C4-2B (cell line): ENCODE measurements around the gene ETNK2.

Experiments used
- H3K27ac ChIP-seq: fragments of 450-650 bp; 2 replicates; pipeline ENCODE4 v1.5.1; 2017
- CTCF ChIP-seq: fragments of 450-650 bp; conservative IDR thresholded peaks from 2 replicates; pipeline ENCODE4 v1.5.1; 2017; ENCODE audit warnings: mild to moderate bottlenecking
- ZFX ChIP-seq: fragments of 450-650 bp; IDR thresholded peaks from 2 replicates; pipeline ENCODE4 v1.6.1; 2017

ETNK2 gene

DNA sequence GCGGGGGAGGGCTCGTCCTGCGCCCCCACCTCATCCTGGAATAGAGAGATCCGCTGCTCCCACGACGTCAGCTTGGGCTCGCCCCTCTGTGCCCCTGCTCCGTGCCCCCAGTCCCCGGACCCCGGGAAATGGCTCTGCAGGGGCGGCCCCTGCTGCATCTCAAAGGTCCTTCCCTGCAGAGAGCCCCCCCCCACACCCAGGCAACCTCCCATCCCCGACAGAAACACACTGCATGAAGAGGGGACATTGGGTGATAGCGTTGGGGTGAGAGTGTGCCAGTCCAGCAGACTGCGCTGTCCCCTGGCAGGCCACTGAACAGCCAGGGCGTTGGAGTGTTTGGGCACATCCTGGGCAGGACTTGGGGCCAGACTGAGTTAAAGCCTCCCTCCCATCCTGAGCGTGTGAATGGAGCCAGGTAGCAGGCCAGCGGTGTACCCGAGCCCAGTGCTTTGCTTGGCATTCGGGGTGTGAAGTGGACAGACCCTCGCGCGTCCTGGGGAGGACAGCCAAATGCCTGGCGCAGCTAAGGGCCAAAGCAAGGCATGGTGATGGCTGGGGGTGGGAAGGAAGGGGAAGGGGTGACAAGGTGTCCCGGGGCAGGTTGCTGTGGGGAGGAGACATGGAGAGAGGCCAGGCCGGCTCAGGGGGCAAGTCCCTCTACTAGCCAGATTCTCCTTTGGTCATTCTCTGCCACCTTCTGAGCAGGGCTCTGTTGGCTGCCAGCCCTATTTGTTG is 633 bp upstream of the ETNK2 start:
- TF ChIP-seq CTCF: no peak
- no peak for TF ChIP-seq ZFX
- H3K27ac ChIP-seq: no peak overlapping the region; the same call in 1 of the 2 replicates

DNA sequence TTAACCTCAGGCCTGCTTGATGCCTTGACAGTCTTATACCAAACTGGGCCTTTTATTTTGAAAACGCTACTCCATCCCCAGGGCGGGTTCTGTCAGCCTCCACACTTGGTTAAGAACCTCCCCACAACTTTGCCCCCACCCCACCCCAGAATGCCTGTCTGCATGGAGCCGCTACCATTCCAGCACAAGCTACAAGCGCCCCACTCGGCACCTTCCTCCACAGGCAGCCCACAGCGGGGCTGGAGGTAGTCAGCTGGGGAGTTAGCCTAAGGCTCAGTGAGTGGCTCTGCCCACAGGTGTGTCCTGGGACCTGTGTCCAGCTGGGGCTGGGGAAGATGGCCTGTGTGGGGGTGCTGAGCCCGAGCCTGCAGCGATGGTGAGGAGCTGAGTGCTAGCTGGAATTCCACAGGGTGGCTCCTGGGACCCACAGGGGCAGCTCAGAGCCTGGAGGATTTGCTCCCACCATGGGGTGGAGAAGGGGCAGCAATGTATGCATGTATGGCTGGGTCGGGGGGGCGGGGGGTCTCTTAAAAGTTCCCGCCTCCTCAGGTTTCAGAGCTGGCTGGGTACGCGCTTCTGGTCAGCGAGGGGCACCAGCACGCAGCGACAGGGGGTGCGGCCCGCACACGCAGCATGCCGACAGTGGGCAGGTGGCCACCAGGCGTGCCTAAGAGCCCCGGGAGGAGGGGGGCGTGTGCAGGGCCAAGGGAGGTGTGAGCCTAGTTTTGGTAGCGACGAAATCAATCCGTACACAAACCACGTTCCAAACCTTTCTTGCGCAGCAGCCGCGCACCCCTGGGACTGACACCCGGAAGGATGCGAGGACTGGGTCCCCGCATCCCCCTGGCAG is 917 bp downstream of the ETNK2 start:
- TF ChIP-seq ZFX: no peak
- no peak for TF ChIP-seq CTCF
- no peak overlapping the region; the same call in 1 of the 2 replicates for H3K27ac ChIP-seq

DNA sequence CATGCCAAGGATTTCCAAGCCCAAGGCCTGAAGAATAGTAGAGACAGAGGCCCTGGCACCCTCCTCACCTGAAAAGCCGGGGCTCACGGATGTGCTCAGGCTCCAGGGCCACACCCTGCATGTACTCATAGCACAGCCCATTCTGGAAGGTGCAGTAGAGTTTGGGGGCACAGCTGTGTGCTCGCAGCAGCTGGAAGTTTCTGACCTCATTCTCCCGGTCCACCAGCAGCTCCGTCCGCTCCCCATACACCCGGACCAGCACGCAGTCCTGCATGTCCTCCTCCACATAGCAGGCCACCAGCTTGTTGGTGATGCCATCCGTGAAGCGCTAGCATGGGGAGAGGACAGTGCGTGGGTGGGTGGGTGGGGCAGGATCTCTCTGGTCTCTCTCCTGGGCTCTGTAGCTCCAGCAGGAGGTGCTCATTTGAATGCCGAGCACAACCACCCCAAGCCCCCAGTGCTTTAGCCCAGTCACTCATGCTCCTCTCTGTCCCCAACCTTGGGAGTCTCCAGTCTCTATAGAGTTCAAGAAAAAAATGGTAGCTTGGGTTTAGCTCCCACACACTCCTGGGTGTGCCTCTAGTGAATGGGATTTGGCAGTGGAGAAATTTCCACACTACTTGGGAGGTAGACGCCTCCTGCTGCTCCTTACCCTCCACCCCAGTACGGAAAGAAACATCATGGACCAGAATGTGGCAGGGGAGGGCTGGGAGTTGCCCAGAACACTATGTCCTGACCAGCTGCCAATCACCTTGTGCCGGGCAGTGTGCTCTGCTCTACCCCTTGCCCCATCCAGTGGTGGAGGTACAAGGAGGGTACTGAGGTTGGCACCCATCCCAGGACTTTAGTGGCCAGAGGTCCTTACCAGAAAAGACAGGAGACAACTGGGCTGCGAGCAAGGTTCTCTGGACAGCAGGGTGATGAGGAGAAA is 1.9 kb downstream of the ETNK2 start:
- TF ChIP-seq ZFX: no peak
- TF ChIP-seq CTCF: no peak

GRCh38 chr1:204149107-204149506 is 2.7 kb downstream of the ETNK2 start:
- no peak for TF ChIP-seq ZFX
- TF ChIP-seq CTCF: no peak
- peak overlapping the region; percentile 78 for H3K27ac ChIP-seq

More for the DNA sequence above, 1.9 kb downstream of the ETNK2 start:
- peak overlapping the region; percentile 78 for H3K27ac ChIP-seq

DNA sequence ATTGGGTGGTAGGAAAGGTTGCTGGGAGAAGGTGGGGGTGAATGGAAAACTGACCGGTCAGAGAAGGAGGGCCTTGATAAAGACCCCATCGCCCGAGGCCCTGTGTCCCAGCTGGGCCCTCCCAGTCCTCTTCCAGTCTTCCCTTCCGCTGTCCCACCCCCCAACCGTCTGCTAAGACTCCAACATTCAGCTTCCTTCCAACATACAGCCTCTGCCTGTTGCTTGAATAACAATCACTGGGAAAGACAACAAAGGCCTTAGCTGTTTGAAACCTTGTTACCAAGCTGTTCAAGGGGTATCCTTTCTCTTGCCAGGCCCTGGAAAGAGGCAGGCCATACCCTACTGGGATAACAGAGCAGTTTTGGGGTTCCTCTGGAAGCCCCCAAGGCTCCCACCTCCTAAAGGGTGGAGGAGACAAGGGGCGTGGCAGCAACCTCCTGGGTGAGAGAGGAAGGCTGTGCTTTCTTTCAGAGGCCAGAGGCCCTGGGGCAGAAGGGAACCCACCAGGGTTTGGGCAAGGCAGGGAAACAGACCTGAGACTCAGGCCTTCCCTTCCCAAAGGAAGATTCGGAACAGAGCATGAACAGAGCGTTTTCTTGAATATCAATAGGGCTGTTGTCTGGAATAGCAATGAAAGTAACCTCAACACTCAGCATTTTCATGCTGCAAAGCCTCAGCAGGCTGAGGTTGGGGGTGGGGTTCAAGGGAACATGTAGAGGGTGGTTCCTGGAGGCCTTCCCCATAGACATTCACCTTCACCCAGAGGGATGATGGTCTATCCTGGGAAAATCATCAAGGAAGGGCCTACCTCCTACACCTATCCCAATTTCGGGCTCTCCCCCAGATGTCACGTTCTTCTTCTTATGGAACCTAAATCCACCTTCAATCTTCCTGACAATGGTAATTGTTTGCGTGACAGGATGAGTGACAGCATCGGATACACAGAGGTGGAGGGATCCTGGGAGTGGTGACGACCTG is 4.1 kb downstream of the ETNK2 start:
- TF ChIP-seq CTCF (no peak), ZFX (no peak)
- H3K27ac ChIP-seq: peak overlapping the region; percentile 78

DNA sequence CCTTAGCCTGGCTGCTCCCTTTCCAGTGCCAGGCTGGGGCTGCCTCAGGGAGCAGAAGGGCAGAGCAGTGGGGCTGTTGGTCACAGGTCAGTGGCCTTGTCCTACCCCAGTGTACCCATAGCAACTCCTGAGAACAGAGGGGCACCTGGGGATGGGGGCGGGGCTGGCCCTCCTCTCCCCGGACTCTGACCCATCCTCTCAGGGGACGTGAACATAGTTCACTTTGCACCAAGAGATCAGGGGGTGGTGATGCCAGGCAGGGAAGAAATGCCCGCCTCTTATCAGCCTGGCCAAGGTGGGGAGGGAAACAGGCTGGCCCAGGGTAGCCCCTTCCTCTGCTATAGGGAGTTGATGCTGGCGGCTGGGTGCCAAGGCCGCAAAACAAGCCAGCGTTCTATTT is 4.9 kb downstream of the ETNK2 start:
- TF ChIP-seq CTCF (no peak), ZFX (no peak)
- no peak overlapping the region for H3K27ac ChIP-seq
